Measurements from ENCODE around the gene ANLN.

GRCh38 chr7:36343548-36343947, 46.1 kb upstream of the ANLN start:
- no peak for TF ChIP-seq CTCF (IDR thresholded peaks at IDR 0.05; ENCODE audit: low read depth, low read length, missing input control)
- no peak for TF ChIP-seq RAD21 (IDR thresholded peaks at IDR 0.05)
- TF ChIP-seq REST (IDR thresholded peaks at IDR 0.05), result no peak

Measured in liver (tissue), 3 donors.